Breast epithelium (tissue), 4 donors: ENCODE results near the gene TSPAN1. TPM values are rescaled to one million over a fixed set of nuclear protein-coding genes. Genes with fewer than 3 reads are reported as not detected.

Source experiments
- DNase-seq, 2 donors: peaks; one replicate each; pipeline ENCODE4 v3.0.0-alpha.2; 2019; ENCODE audit warnings: low spot score in 2 of 2
- H3K27ac ChIP-seq, 2 donors: fragments of 200-600 bp; sonication (generic) in 1 of 2; one replicate each; pipeline ENCODE4 v1.5.1; 2016 to 2019; ENCODE audit warnings: mild to moderate bottlenecking in 1 of 2
- H3K27me3 ChIP-seq, 2 donors: fragments of 200-600 bp; sonication (generic) in 1 of 2; one replicate each; pipeline versions ENCODE4 v1.5.1 to v1.6.0; 2017 to 2019; ENCODE audit warnings: control low read depth in 1 of 2, mild to moderate bottlenecking in 1 of 2
- H3K36me3 ChIP-seq: fragments of 200-600 bp; one replicate; pipeline ENCODE4 v1.5.1; 2019
- H3K4me1 ChIP-seq, 2 donors: fragments of 200-600 bp; sonication (generic); one replicate each; pipeline ENCODE4 v1.5.1; 2016 to 2019; ENCODE audit warnings: control low read depth in 1 of 2
- H3K4me3 ChIP-seq, 3 donors: fragments of 200-600 bp; sonication (generic); 1 replicate in 2 of 3; 2 replicates in 1 of 3; pipeline ENCODE4 v1.5.1; 2016 to 2019; ENCODE audit warnings: mild to moderate bottlenecking in 3 of 3, moderate library complexity in 2 of 3
- H3K9me3 ChIP-seq, 2 donors: fragments of 200-600 bp; sonication (generic) in 1 of 2; one replicate each; pipeline ENCODE4 v1.5.1; 2016 to 2019; ENCODE audit warnings: control low read depth in 1 of 2
- CTCF ChIP-seq, 3 donors: fragments of 450-650 bp; IDR thresholded peaks; one replicate each; pipeline ENCODE4 v1.5.1; 2016 to 2017; ENCODE audit warnings: antibody characterized with exemption in 3 of 3, mild to moderate bottlenecking in 3 of 3, moderate library complexity in 3 of 3
- POLR2A ChIP-seq: fragments of 450-650 bp; IDR thresholded peaks from one replicate; pipeline ENCODE4 v1.6.1; 2016; ENCODE audit warnings: antibody characterized with exemption, mild to moderate bottlenecking, moderate library complexity
- POLR2AphosphoS5 ChIP-seq, 3 donors: sonication (generic); formaldehyde crosslinking; IDR thresholded peaks; one replicate each; pipeline ENCODE4 v1.6.1; 2017; ENCODE audit warnings: antibody characterized with exemption in 3 of 3
- intact Hi-C: fragments of 100-400 bp; cut with DNase I; formaldehyde crosslinking; loops from one replicate; pipeline ENCODE4 v1.15.1; 2023; ENCODE audit warnings: low total_unique reads
- total RNA-seq, 3 donors: library from RNA; depleted of rRNA; stranded (reverse); fragments of >200 nt; gene quantifications; one replicate each; pipeline ENCODE4 v1.1.0, GENCODE V29; 2016

The TSPAN1 gene
- total RNA-seq, 3 donors from 2014 or later, result 0.48 to 26.2 (median 8.9) TPM

GRCh38 chr1:46203738-46204405 is 29.0 kb downstream of the TSPAN1 start:
- peak overlapping the region; percentile 74 to 95 (median 78) for H3K4me3 ChIP-seq
- H3K4me1 ChIP-seq, result peaks cover 0 to 5% of the 10 kb centered on the region in 2 donors
- no peaks in the 10 kb centered on the region for H3K27me3 ChIP-seq
- TF ChIP-seq POLR2AphosphoS5 (IDR thresholded peaks at IDR 0.05) (no peak), CTCF (IDR thresholded peaks at IDR 0.05) (no peak), POLR2A (no peak)
- intact Hi-C loops, result loop anchor here (5.0 kb wide), 1 partner anchor 512 kb away; no protein-coding TSS in a partner anchor
- peak overlapping the region; percentile 81 to 87 for H3K27ac ChIP-seq
- no peaks in the 10 kb centered on the region for H3K9me3 ChIP-seq
- no peaks in the 10 kb centered on the region for H3K36me3 ChIP-seq
- no peak for DNase-seq

DNA sequence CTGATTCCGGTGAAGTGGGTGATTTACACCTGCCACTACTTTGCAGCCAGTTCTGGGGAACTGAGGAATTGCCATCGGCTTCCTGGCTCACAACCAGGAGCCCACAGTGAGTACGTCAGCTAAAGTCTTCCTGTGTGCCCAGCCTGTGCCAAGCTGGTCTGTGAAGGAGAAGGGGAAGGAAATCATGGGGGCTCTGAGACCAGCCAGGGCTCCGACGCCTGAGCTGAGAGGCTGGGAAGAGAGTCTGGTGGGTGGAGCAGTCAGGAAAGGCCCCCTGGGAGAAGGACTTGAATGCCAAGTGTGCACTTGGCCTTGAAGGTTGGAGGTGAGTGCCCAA is 29.5 kb downstream of the TSPAN1 start:
- Histone ChIP-seq H3K4me1 (peaks cover 0 to 5% of the 10 kb centered on the region in 2 donors), H3K27ac (peak overlapping the region; percentile 81 to 87), H3K4me3 (peak overlapping the region; percentile 74 to 95 (median 78)), H3K27me3 (no peaks in the 10 kb centered on the region), H3K36me3 (no peaks in the 10 kb centered on the region), H3K9me3 (no peaks in the 10 kb centered on the region)
- TF ChIP-seq POLR2A (no peak), CTCF (IDR thresholded peaks at IDR 0.05) (no peak), POLR2AphosphoS5 (IDR thresholded peaks at IDR 0.05) (no peak)
- intact Hi-C loops, result loop anchor here (5.0 kb wide), 1 partner anchor 512 kb away; no protein-coding TSS in a partner anchor
- DNase-seq, result no peak

DNA sequence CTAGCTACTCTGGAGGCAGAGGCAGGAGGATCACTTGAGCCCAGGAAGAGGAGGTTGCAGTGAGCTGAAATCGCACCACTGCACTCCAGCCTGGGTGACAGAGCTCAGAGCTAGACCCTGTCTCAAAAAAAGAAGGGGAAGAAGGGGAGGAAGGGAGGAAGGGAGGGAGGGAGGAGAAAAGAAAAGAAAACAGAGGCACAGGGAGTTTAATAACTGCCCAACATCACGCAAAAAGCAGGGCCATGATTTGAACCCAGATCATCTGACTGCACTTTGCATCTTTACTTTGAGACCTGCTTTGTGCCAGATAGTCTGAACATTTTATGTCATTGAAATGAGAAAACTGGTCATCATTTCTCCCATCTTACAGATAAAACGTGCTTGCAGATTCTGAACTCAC is 30.3 kb downstream of the TSPAN1 start:
- peak overlapping the region in 1 of 3 donors; percentile 95 for H3K4me3 ChIP-seq
- H3K27me3 ChIP-seq, result no peaks in the 10 kb centered on the region
- peak overlapping the region; percentile 81 to 87 for H3K27ac ChIP-seq
- H3K36me3 ChIP-seq, result no peaks in the 10 kb centered on the region
- no peaks in the 10 kb centered on the region for H3K9me3 ChIP-seq
- H3K4me1 ChIP-seq, result peaks cover 0 to 5% of the 10 kb centered on the region in 2 donors
- TF ChIP-seq POLR2AphosphoS5 (IDR thresholded peaks at IDR 0.05) (no peak), CTCF (IDR thresholded peaks at IDR 0.05) (no peak), POLR2A (no peak)
- DNase-seq, result no peak
- intact Hi-C loops, result no loop called here

DNA sequence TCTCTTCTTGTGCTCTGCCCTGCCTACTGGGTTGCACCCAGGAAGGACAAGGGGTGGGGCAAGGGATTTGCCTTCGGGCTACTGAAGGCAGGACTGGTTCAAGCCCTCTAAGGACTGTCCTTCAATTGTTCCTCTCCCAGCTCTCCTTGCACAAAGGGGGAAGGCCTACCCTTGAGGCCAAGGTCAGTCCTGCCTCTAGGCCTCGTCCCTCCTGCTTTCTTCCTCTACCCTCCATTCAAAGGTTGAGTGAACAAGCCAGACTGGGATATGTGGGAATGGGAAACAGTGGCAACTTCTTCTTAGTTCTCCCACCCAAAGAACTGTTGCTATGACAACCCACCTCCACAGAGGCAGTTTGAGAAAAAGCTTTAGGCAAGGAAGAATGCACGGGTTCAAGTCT is 30.9 kb downstream of the TSPAN1 start:
- intact Hi-C loops, result no loop called here
- no peaks in the 10 kb centered on the region for H3K9me3 ChIP-seq
- H3K27ac ChIP-seq, result peak overlapping the region in 1 of 2 donors; percentile 5
- no peak for DNase-seq
- no peaks in the 10 kb centered on the region for H3K36me3 ChIP-seq
- no peak overlapping the region for H3K4me3 ChIP-seq
- no peaks in the 10 kb centered on the region for H3K27me3 ChIP-seq
- TF ChIP-seq POLR2A, result no peak
- no peak for TF ChIP-seq POLR2AphosphoS5 (IDR thresholded peaks at IDR 0.05)
- TF ChIP-seq CTCF (IDR thresholded peaks at IDR 0.05), result no peak
- H3K4me1 ChIP-seq, result peaks cover 0 to 5% of the 10 kb centered on the region in 2 donors

DNA sequence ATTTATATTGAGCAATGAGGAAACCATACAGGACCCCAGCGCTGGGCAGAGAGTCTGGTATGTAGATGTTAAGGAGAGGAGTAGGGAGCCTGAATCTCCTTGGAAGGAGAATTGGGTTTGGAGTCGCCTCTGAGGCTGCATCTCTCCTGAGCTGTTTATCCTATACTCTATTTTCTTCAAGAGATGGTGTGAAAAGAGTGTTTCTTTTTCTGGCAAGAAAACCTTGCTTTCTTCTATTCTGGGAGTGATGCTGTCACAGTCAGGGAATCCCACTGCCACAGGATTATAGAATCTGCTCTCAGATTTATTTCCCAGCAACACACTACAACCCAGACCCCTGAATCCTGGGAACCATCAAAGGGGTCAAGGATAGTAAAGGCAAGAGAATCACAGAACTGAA is 31.5 kb downstream of the TSPAN1 start:
- H3K4me3 ChIP-seq, result no peak overlapping the region
- intact Hi-C loops, result no loop called here
- TF ChIP-seq POLR2A, result no peak
- no peak for TF ChIP-seq POLR2AphosphoS5 (IDR thresholded peaks at IDR 0.05)
- no peak for TF ChIP-seq CTCF (IDR thresholded peaks at IDR 0.05)
- H3K27me3 ChIP-seq, result no peaks in the 10 kb centered on the region
- no peak overlapping the region for H3K27ac ChIP-seq
- H3K4me1 ChIP-seq, result peaks cover 0 to 5% of the 10 kb centered on the region in 2 donors
- no peak for DNase-seq
- no peaks in the 10 kb centered on the region for H3K9me3 ChIP-seq
- no peaks in the 10 kb centered on the region for H3K36me3 ChIP-seq
